GM23338 (cell line): ENCODE measurements around the gene NKD1. TPM values are rescaled to one million over a fixed set of nuclear protein-coding genes. Genes with fewer than 3 reads are reported as not detected.

Source experiments
- ATAC-seq: fragments of 200-7000 bp; cut with Tn5 transposase; 3 replicates; pipeline ENCODE4 v1.9.1; 2020
- DNase-seq: peaks from one replicate; pipeline ENCODE4 v3.0.0-alpha.2; 2015; ENCODE audit warnings: low spot score
- H2AFZ ChIP-seq: fragments of 200-600 bp; sonication (generic); 2 replicates; pipeline ENCODE4 v1.8.0; 2016; ENCODE audit warnings: antibody characterized with exemption, mild to moderate bottlenecking, moderate library complexity
- H3F3A ChIP-seq: fragments of 200-600 bp; sonication (generic); replicated peaks from 2 replicates; pipeline ENCODE4 v1.8.0; 2017; ENCODE audit warnings: antibody characterized with exemption, mixed run types, low read depth
- H3K27ac ChIP-seq: fragments of 200-600 bp; sonication (generic); 2 replicates; pipeline ENCODE4 v1.6.1; 2016; ENCODE audit warnings: low read depth
- H3K27me3 ChIP-seq: fragments of 200-600 bp; sonication (generic); 2 replicates; pipeline ENCODE4 v1.8.0; 2016; ENCODE audit warnings: mild to moderate bottlenecking, mixed run types, moderate library complexity; ENCODE audit not compliant: insufficient read depth
- H3K36me3 ChIP-seq: fragments of 200-600 bp; sonication (generic); 2 replicates; pipeline ENCODE4 v1.8.0; 2016; ENCODE audit warnings: mild to moderate bottlenecking; ENCODE audit not compliant: insufficient read depth
- H3K4me1 ChIP-seq: fragments of 200-600 bp; sonication (generic); 2 replicates; pipeline ENCODE4 v1.8.0; 2016; ENCODE audit warnings: mild to moderate bottlenecking, moderate library complexity; ENCODE audit not compliant: insufficient read depth
- H3K4me2 ChIP-seq: fragments of 200-600 bp; sonication (generic); 2 replicates; pipeline ENCODE4 v1.7.1; 2017; ENCODE audit warnings: mixed run types
- H3K4me3 ChIP-seq: fragments of 200-600 bp; sonication (generic); 2 replicates; pipeline ENCODE4 v1.6.1; 2016; ENCODE audit warnings: mixed run types
- H3K79me2 ChIP-seq: fragments of 200-600 bp; sonication (generic); replicated peaks from 2 replicates; pipeline ENCODE4 v1.8.0; 2017; ENCODE audit warnings: mild to moderate bottlenecking; ENCODE audit not compliant: insufficient read depth
- H3K9me2 ChIP-seq: fragments of 200-600 bp; sonication (generic); 2 replicates; pipeline ENCODE4 v1.8.0; 2017; ENCODE audit not compliant: insufficient read depth
- H4K20me1 ChIP-seq: fragments of 200-600 bp; sonication (generic); replicated peaks from 2 replicates; pipeline ENCODE4 v1.8.0; 2017; ENCODE audit warnings: mild to moderate bottlenecking; ENCODE audit not compliant: insufficient read depth
- H3K27ac Mint-ChIP-seq: 2 replicates; pipeline ENCODE4 v1.8.0; 2020; ENCODE audit warnings: inconsistent platforms, mild to moderate bottlenecking, moderate library complexity, mixed read lengths
- H3K27me3 Mint-ChIP-seq: 3 replicates; pipeline ENCODE4 v1.8.0; 2022; ENCODE audit warnings: low read depth, mild to moderate bottlenecking, moderate library complexity, mixed read lengths, inconsistent platforms; ENCODE audit not compliant: insufficient read depth, poor library complexity
- H3K36me3 Mint-ChIP-seq: 3 replicates; pipeline ENCODE4 v1.8.0; 2021; ENCODE audit warnings: low read depth, mild to moderate bottlenecking, inconsistent platforms, moderate library complexity, mixed read lengths
- H3K4me1 Mint-ChIP-seq: 3 replicates; pipeline ENCODE4 v1.8.0; 2020; ENCODE audit warnings: mild to moderate bottlenecking, inconsistent platforms, mixed read lengths
- H3K4me3 Mint-ChIP-seq: 3 replicates; pipeline ENCODE4 v1.8.0; 2021; ENCODE audit warnings: moderate library complexity, mild to moderate bottlenecking, inconsistent platforms, mixed read lengths
- H3K9me3 Mint-ChIP-seq: 3 replicates; pipeline ENCODE4 v1.8.0; 2020; ENCODE audit warnings: moderate library complexity, mild to moderate bottlenecking, inconsistent platforms, mixed read lengths
- CTCF ChIP-seq, 2 experiments: fragments of 200-600 bp in 1 of 2; sonication (generic) in 1 of 2; conservative IDR thresholded peaks; 2 replicates each; pipeline versions ENCODE4 v1.5.1 to v1.6.1; 2016 to 2017; ENCODE audit warnings: antibody characterized with exemption in 2 of 2, low read depth in 2 of 2, mild to moderate bottlenecking in 2 of 2, moderate library complexity in 1 of 2
- ETS1 ChIP-seq: IDR thresholded peaks from 2 replicates; pipeline ENCODE4 v1.6.1; 2016; ENCODE audit warnings: antibody characterized with exemption
- EZH2 ChIP-seq: fragments of 200-600 bp; sonication (generic); IDR thresholded peaks from one replicate; pipeline ENCODE4 v1.8.0; 2017; ENCODE audit warnings: antibody characterized with exemption, mild to moderate bottlenecking, low read depth; ENCODE audit not compliant: unreplicated experiment
- POLR2AphosphoS5 ChIP-seq: IDR thresholded peaks from 2 replicates; pipeline ENCODE4 v1.6.1; 2016; ENCODE audit warnings: antibody characterized with exemption, low read depth
- REST ChIP-seq: IDR thresholded peaks from one replicate; pipeline ENCODE4 v1.6.1; 2018; ENCODE audit warnings: antibody characterized with exemption; ENCODE audit not compliant: unreplicated experiment
- ZNF114 ChIP-seq: fragments of 250-450 bp; sonication (Bioruptor Pico); IDR thresholded peaks from 2 replicates; pipeline ENCODE4 v1.5.0; 2020; ENCODE audit warnings: mild to moderate bottlenecking, moderate library complexity
- ZNF331 ChIP-seq: fragments of 250-450 bp; sonication (Bioruptor Pico); IDR thresholded peaks from 2 replicates; pipeline ENCODE4 v1.5.0; 2020; ENCODE audit warnings: low read depth, mild to moderate bottlenecking, moderate library complexity
- polyA plus RNA-seq: library from polyadenylated mRNA; unstranded; fragments of >200 nt; fragmentation: Nextera tagmentation; extraction: Ambion mirVana; gene quantifications from 2 replicates; pipeline ENCODE4 v1.2.1, GENCODE V29; 2016
- total RNA-seq: library from RNA; depleted of rRNA; stranded (reverse); fragments of >200 nt; shearing (Covaris generic); gene quantifications from 2 replicates; pipeline ENCODE4 v1.2.3, GENCODE V29; 2014

The NKD1 gene
- total and polyA plus RNA-seq, 2 experiments from 2014 or later: 2.1 to 2.3 TPM

- H3K4me1 ChIP-seq: peaks cover 3% of the 10 kb centered on the region
- H2AFZ ChIP-seq: no peak overlapping the region
- H3K27me3 Mint-ChIP-seq: peaks cover 14% of the 10 kb centered on the region
- H3K27ac ChIP-seq: no peak overlapping the region
- no peaks in the 10 kb centered on the region for H4K20me1 ChIP-seq
- H3K36me3 Mint-ChIP-seq: no peaks in the 10 kb centered on the region
- H3K27ac Mint-ChIP-seq: no peak overlapping the region
- no peak for TF ChIP-seq ETS1
- no peak for TF ChIP-seq CTCF (conservative IDR thresholded peaks at IDR 0.05; ENCODE audit: low read depth in 2 of 2)
- no peak for TF ChIP-seq POLR2AphosphoS5
- no peak for TF ChIP-seq REST
- ATAC-seq: no peak
- H3F3A ChIP-seq: no peaks in the 10 kb centered on the region
- no peak for DNase-seq
- H3K9me2 ChIP-seq: no peaks in the 10 kb centered on the region
- no peak overlapping the region for H3K4me3 ChIP-seq
- peaks cover 16% of the 10 kb centered on the region for H3K4me1 Mint-ChIP-seq
- H3K4me3 Mint-ChIP-seq: no peak overlapping the region
- H3K79me2 ChIP-seq: no peaks in the 10 kb centered on the region
- no peaks in the 10 kb centered on the region for H3K27me3 ChIP-seq
- no peak overlapping the region for H3K4me2 ChIP-seq
- no peaks in the 10 kb centered on the region for H3K36me3 ChIP-seq
- H3K9me3 Mint-ChIP-seq: no peaks in the 10 kb centered on the region
Measured at GRCh38 chr16:50619702-50620491, 71.7 kb downstream of the NKD1 start.

GRCh38 chr16:50620646-50621451 lies 72.7 kb downstream of the NKD1 start:
- peaks cover 16% of the 10 kb centered on the region for H3K4me1 Mint-ChIP-seq
- H3K4me3 ChIP-seq: no peak overlapping the region
- peaks cover 3% of the 10 kb centered on the region for H3K4me1 ChIP-seq
- H3K36me3 ChIP-seq: no peaks in the 10 kb centered on the region
- H3K36me3 Mint-ChIP-seq: no peaks in the 10 kb centered on the region; the same call in 2 of the 3 replicates
- no peaks in the 10 kb centered on the region for H3F3A ChIP-seq
- no peaks in the 10 kb centered on the region for H3K79me2 ChIP-seq
- H3K9me2 ChIP-seq: no peaks in the 10 kb centered on the region
- H3K27ac ChIP-seq: no peak overlapping the region
- H3K27me3 ChIP-seq: no peaks in the 10 kb centered on the region
- no peaks in the 10 kb centered on the region for H3K9me3 Mint-ChIP-seq
- H3K27me3 Mint-ChIP-seq: peaks cover 14% of the 10 kb centered on the region
- H3K27ac Mint-ChIP-seq: no peak overlapping the region
- no peak for ATAC-seq
- no peak overlapping the region for H2AFZ ChIP-seq
- no peak overlapping the region for H3K4me3 Mint-ChIP-seq
- H3K4me2 ChIP-seq: no peak overlapping the region
- H4K20me1 ChIP-seq: no peaks in the 10 kb centered on the region
- no peak for DNase-seq
- TF ChIP-seq EZH2 (no peak), REST (no peak), CTCF (conservative IDR thresholded peaks at IDR 0.05; ENCODE audit: low read depth in 2 of 2) (no peak), ZNF331 (CRISPR knock-in tag) (no peak), POLR2AphosphoS5 (no peak), ZNF114 (no peak)
